Prostate gland (tissue), 2 donors: Measurements from ENCODE around the gene ING1.

ENCODE experiments used
- POLR2A ChIP-seq: fragments of 450-650 bp; IDR thresholded peaks from one replicate; pipeline ENCODE4 v1.6.1; 2016; ENCODE audit warnings: antibody characterized with exemption, mild to moderate bottlenecking
- POLR2AphosphoS5 ChIP-seq: sonication (generic); formaldehyde crosslinking; IDR thresholded peaks from one replicate; pipeline ENCODE4 v1.6.1; 2017; ENCODE audit warnings: antibody characterized with exemption
- TF ChIP-seq, protein P1 (sequence below), 4 experiments: fragments of 200-600 bp in 2 of 4; fragments of 450-650 bp in 2 of 4; sonication (generic) in 2 of 4; IDR thresholded peaks; 1 replicate in 3 of 4; 2 replicates in 1 of 4; pipeline ENCODE4 v1.5.1; 2016 to 2019; ENCODE audit warnings: antibody characterized with exemption in 4 of 4, mild to moderate bottlenecking in 2 of 4, moderate library complexity in 2 of 4

DNA sequence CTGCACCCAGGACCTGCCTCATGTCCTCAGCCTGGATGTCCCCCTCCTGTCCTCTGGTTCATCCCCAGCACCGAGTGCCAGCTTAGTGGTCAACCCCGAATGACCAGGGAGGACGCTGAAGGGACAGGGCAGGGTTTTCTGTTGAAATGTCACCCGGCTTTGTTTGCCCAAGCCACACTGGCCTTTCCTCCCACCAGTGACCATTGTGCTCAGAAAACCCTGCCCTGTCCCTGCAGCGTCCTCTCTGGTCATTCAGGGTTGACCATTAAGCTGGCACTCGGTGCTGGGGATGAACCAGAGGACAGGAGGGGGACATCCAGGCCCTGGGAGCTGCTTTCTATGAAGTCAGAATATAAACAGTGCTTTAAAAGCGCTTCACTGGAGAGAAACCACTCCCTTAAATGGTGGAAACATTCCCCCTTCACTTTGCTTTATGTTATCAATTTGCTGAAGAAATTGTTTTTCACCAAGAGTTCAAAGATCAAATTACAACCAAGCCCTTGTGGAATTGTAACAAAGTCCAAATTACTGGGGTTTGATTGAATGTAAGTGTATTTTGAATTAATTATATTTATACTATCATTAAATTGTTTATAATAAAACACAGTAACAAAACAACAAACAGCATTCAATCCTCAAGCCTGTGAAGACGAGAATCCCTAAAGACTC is 29.0 kb upstream of the ING1 start:
- TF ChIP-seq, protein P1, sequence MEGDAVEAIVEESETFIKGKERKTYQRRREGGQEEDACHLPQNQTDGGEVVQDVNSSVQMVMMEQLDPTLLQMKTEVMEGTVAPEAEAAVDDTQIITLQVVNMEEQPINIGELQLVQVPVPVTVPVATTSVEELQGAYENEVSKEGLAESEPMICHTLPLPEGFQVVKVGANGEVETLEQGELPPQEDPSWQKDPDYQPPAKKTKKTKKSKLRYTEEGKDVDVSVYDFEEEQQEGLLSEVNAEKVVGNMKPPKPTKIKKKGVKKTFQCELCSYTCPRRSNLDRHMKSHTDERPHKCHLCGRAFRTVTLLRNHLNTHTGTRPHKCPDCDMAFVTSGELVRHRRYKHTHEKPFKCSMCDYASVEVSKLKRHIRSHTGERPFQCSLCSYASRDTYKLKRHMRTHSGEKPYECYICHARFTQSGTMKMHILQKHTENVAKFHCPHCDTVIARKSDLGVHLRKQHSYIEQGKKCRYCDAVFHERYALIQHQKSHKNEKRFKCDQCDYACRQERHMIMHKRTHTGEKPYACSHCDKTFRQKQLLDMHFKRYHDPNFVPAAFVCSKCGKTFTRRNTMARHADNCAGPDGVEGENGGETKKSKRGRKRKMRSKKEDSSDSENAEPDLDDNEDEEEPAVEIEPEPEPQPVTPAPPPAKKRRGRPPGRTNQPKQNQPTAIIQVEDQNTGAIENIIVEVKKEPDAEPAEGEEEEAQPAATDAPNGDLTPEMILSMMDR (IDR thresholded peaks at IDR 0.05): no peak
- TF ChIP-seq POLR2AphosphoS5 (no peak), POLR2A (no peak)
